ENCODE results near the gene VWA5B2.

Gene VWA5B2

GRCh38 chr3:184282941-184283340 is 53.6 kb downstream of the VWA5B2 start:
- no peak for DNase-seq

- DNase-seq: no peak
These were observed 54.3 kb downstream of the VWA5B2 start for GRCh38 chr3:184283681-184284080.

- DNase-seq: peak in 1 of 5 experiments; percentile 41
These were observed 55.3 kb downstream of the VWA5B2 start for GRCh38 chr3:184284696-184285095.

- DNase-seq: peak in 4 of 5 experiments; percentile 16 to 60 (median 45)
These were observed 60.1 kb downstream of the VWA5B2 start for GRCh38 chr3:184289426-184289938.

- no peak for DNase-seq
These were observed 60.9 kb downstream of the VWA5B2 start for GRCh38 chr3:184290331-184290730.

- DNase-seq: no peak
These were observed 61.8 kb downstream of the VWA5B2 start for GRCh38 chr3:184291044-184291737.
